ENCODE measurements around the gene ALMS1. TPM values are rescaled to one million over a fixed set of nuclear protein-coding genes. Genes with fewer than 3 reads are reported as not detected.
"Not testable (repeated sequence)": the region's sequence is repeated elsewhere in the genome, so short reads cannot be mapped to it uniquely, and the experiment has no call there.

ALMS1 gene
- total RNA-seq = 10 to 100 TPM; 15.4 to 15.8 TPM

DNA sequence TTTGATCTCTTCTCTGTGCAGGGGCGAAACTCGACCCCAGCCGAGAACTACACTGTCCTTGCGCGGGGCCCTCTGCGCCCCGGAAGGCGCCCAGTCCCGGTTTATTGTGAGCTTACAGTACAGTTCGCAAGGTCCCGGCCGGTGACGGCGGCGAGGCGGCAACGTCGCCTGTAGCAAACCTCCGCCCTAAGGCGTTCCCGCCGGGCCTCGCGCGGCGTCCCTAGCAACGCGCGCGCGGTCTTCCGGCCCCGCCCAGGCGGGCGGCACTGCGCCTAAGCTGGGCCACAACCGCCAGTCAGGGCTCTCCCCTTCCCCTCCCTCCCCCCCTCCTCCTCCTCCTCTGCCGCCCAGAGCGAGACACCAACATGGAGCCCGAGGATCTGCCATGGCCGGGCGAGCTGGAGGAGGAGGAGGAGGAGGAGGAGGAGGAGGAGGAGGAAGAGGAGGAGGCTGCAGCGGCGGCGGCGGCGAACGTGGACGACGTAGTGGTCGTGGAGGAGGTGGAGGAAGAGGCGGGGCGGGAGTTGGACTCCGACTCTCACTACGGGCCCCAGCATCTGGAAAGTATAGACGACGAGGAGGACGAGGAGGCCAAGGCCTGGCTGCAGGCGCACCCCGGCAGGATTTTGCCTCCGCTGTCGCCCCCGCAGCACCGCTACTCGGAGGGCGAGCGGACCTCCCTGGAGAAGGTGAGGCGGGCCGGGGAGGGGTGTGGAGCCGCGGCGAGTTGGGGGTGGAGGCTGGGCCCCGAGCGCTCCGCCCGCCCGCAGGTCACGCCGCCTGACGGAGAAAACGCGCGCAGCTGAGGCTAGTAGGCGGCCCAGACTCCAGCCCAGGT, at the start of gene ALMS1:
TSS of gene ALMS1 (plus strand) at position 333 of the 838 bp plus-strand sequence. CDS start at position 366, 33 bp downstream.
- H3K27me3 Mint-ChIP-seq (ENCODE audit: low read depth) = no peaks in the 10 kb centered on the region
- CTCF ChIA-PET = interaction anchor here (0.9 kb wide), 1 partner anchor 101 kb away, joined by 4 read pairs; no protein-coding TSS in a partner anchor
- intact Hi-C loops (cut with micrococcal nuclease) = loop anchor here (1.0 to 10.0 kb wide), 15 partner anchors 92 to 1573 kb away; partner anchors contain the start of genes DGUOK, EGR4, FBXO41 and HK2
- no peaks in the 10 kb centered on the region for H3K9me3 Mint-ChIP-seq
- peak within 1 kb of the TSS; percentile 92 for H3K4me3 Mint-ChIP-seq
- DNase-seq = peak; percentile 91
- H3K27ac Mint-ChIP-seq = peak within 1 kb of the TSS; percentile 86
- peaks cover 9% of the 10 kb centered on the region for H3K36me3 Mint-ChIP-seq (ENCODE audit: low read depth)
- H3K4me1 Mint-ChIP-seq (ENCODE audit: low read depth) = peaks cover 28% of the 10 kb centered on the region

DNA sequence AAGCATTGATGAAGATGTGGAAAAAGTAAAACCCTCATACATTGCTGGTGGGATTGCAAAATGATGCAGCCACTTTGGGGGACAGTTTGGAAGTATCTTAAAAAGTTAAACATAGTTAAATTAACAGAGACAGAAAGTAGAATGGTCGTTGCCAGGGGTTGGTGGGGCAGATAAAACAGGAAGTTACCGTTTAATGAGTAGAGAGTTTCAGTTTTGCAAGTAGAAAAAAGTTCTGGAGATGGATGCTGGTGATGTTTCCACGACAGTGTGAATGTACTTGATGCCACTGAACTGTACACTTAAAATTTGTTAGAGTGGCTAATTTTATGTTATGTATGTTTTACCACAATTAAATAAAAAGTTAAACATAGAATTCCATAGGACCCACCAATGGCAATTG, 47.8 kb upstream of the ALMS1 start:
- no peaks in the 10 kb centered on the region for H3K27me3 Mint-ChIP-seq (ENCODE audit: low read depth)
- peaks cover 9% of the 10 kb centered on the region for H3K9me3 Mint-ChIP-seq
- no peaks in the 10 kb centered on the region for H3K36me3 Mint-ChIP-seq (ENCODE audit: low read depth)
- intact Hi-C loops (cut with micrococcal nuclease) = no loop called here
- no peaks in the 10 kb centered on the region for H3K4me1 Mint-ChIP-seq (ENCODE audit: low read depth)
- no peak overlapping the region for H3K4me3 Mint-ChIP-seq
- CTCF ChIA-PET = no interaction called here
- DNase-seq = no peak
- H3K27ac Mint-ChIP-seq = no peak overlapping the region

DNA sequence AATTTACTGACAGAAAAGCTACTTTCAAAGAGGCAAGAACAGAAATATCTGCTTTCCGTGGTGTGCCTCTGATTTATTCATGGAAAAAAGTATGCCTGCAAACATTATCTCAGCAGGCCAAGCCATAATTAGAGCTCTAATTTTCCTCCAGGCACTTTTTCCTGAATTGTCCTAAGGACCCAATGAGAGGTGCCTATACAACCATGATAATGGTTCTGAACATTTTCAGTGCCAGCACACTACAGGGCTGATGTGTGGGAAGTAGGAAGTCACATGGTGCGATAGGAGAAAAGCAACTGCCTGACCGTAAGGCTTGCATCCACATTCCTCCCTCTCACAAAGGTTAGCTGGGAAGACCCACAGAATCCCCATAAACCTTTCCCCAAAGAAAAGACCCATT, 46.4 kb upstream of the ALMS1 start:
- Mint-ChIP-seq H3K27me3 (ENCODE audit: low read depth) (no peaks in the 10 kb centered on the region), H3K4me3 (no peak overlapping the region), H3K4me1 (ENCODE audit: low read depth) (no peaks in the 10 kb centered on the region), H3K36me3 (ENCODE audit: low read depth) (no peaks in the 10 kb centered on the region), H3K27ac (no peak overlapping the region), H3K9me3 (peaks cover 6% of the 10 kb centered on the region)
- CTCF ChIA-PET = interaction anchor here (0.6 kb wide), 1 partner anchor 736 kb away, joined by 3 read pairs; no protein-coding TSS in a partner anchor
- DNase-seq = no peak
- intact Hi-C loops (cut with micrococcal nuclease) = no loop called here

- no peak overlapping the region for H3K27ac Mint-ChIP-seq
- CTCF ChIA-PET = no interaction called here
Observed at GRCh38 chr2:73341039-73341438, 44.6 kb upstream of the ALMS1 start.

DNA sequence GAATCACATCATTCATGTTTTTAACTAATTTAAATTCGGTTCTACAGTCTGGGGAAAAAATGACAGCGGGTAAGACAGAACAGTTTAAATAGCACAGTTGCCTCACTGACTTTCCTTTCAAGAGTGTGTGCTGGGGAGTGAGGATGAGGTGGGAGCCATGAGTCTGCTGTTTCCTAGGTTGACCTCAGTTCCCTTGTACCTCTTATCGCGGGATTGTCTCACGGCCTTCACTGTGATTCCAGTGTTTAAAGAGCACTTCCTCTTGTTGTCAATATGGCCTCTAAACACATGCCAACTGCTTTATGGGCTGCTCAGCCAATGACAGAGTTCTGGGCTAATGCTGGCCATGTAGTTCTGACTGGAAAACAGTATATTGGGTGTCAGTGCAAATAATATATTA, 41.6 kb upstream of the ALMS1 start:
- Mint-ChIP-seq H3K27me3 (ENCODE audit: low read depth) (peaks cover 4% of the 10 kb centered on the region), H3K36me3 (ENCODE audit: low read depth) (no peaks in the 10 kb centered on the region), H3K4me1 (ENCODE audit: low read depth) (no peaks in the 10 kb centered on the region), H3K9me3 (no peaks in the 10 kb centered on the region), H3K27ac (no peak overlapping the region), H3K4me3 (no peak overlapping the region)
- intact Hi-C loops (cut with micrococcal nuclease) = no loop called here
- DNase-seq = no peak
- CTCF ChIA-PET = interaction anchor here (0.9 kb wide), 1 partner anchor 55 kb away, joined by 3 read pairs; no protein-coding TSS in a partner anchor

More at GRCh38 chr2:73341039-73341438, 44.6 kb upstream of the ALMS1 start:
- no peak for DNase-seq
- Mint-ChIP-seq H3K4me3 (no peak overlapping the region), H3K4me1 (ENCODE audit: low read depth) (no peaks in the 10 kb centered on the region), H3K27me3 (ENCODE audit: low read depth) (no peaks in the 10 kb centered on the region), H3K36me3 (ENCODE audit: low read depth) (no peaks in the 10 kb centered on the region), H3K9me3 (no peaks in the 10 kb centered on the region)
- intact Hi-C loops (cut with micrococcal nuclease) = no loop called here

- H3K9me3 Mint-ChIP-seq; H3K27ac Mint-ChIP-seq; H3K27me3 Mint-ChIP-seq (ENCODE audit: low read depth); H3K36me3 Mint-ChIP-seq (ENCODE audit: low read depth); H3K4me1 Mint-ChIP-seq (ENCODE audit: low read depth); intact Hi-C loops (cut with micrococcal nuclease); DNase-seq; H3K4me3 Mint-ChIP-seq: not testable (repeated sequence)
- CTCF ChIA-PET = interaction anchor here (0.9 kb wide), 1 partner anchor 25 kb away, joined by 6 read pairs; no protein-coding TSS in a partner anchor
Observed at GRCh38 chr2:73344747-73345146, 40.9 kb upstream of the ALMS1 start.

DNA sequence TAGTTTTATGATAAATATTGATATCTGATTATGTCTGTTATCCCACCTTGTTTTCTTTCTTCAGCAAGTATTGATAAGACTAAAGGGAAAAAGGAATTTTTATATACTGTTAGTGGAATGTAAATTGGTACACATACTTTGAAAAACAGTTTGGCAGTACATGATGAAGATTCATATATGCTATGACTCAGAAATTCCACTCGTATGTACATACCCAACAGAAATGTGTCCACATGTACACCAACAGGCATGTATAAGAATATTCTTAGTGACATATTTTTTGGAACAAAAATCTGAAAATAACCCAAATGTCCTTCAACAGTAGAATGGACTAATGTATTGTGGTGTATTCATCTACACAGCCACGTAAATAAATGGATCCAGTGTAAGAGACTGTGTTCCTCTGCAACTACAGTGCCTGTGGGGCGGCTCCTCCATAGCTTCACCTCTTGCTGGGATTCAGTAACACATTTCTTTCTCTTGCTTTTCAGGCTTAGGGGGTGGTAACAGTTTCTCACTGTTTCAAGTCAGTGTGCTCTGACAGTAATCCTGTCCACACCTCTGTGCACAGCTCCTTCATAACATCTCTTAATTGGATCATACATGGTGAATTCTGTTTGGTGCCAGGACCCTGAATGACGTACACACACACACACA, 35.5 kb upstream of the ALMS1 start:
- Mint-ChIP-seq H3K4me3 (no peak overlapping the region), H3K4me1 (ENCODE audit: low read depth) (no peaks in the 10 kb centered on the region), H3K27me3 (ENCODE audit: low read depth) (peaks cover 8% of the 10 kb centered on the region), H3K9me3 (no peaks in the 10 kb centered on the region), H3K27ac (no peak overlapping the region), H3K36me3 (ENCODE audit: low read depth) (no peaks in the 10 kb centered on the region)
- CTCF ChIA-PET = no interaction called here
- intact Hi-C loops (cut with micrococcal nuclease) = no loop called here
- no peak for DNase-seq

GRCh38 chr2:73356097-73356496, 29.5 kb upstream of the ALMS1 start:
- H3K4me1 Mint-ChIP-seq (ENCODE audit: low read depth) = no peaks in the 10 kb centered on the region
- no peak for DNase-seq
- H3K36me3 Mint-ChIP-seq (ENCODE audit: low read depth) = no peaks in the 10 kb centered on the region
- CTCF ChIA-PET = no interaction called here
- H3K9me3 Mint-ChIP-seq = no peaks in the 10 kb centered on the region
- H3K27me3 Mint-ChIP-seq (ENCODE audit: low read depth) = no peaks in the 10 kb centered on the region
- H3K4me3 Mint-ChIP-seq = no peak overlapping the region
- intact Hi-C loops (cut with micrococcal nuclease) = no loop called here
- no peak overlapping the region for H3K27ac Mint-ChIP-seq

DNA sequence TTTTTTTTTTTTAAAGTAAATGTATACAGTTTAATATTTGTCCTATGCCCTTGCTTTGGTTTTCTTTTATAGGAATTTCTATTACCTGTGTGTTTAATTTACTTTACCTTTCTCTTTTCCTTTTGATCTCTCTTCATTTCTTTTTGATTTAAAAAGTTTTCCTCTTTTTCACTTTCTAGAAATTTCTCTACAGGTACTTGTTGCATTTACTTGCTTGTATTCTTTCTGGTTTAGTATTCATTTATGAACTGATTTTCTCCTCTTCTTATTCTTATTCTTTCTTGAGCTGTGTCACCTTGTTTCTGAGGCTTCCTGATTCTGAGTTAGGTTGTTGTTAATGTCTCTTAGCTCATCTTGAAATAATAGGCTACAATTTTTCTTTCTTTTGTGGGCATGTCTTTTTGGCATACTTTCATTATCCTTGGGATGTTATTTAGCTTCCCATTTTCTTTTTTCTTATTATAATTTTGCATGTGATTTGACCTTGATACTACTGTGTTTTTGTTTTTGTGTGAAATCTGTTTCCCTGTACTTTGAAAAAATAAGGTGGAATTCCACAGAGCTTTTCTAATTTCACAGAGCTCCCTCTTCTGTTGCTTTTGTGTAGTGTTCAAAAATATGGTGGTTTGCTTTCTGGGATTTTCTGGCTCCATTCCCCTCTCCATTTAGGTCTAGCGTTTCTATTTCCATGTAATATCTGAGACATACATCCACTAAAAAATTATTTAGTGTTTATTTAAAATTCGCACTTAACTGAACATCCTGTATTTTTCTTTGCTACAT, 25.5 kb upstream of the ALMS1 start:
- no peaks in the 10 kb centered on the region for H3K9me3 Mint-ChIP-seq
- CTCF ChIA-PET = interaction anchor here (0.7 to 0.8 kb wide), 2 partner anchors 24 to 97 kb away, joined by 3 to 4 read pairs; no protein-coding TSS in a partner anchor
- intact Hi-C loops (cut with micrococcal nuclease) = no loop called here
- no peak overlapping the region for H3K4me3 Mint-ChIP-seq
- no peaks in the 10 kb centered on the region for H3K27me3 Mint-ChIP-seq (ENCODE audit: low read depth)
- no peak overlapping the region for H3K27ac Mint-ChIP-seq
- no peaks in the 10 kb centered on the region for H3K36me3 Mint-ChIP-seq (ENCODE audit: low read depth)
- no peaks in the 10 kb centered on the region for H3K4me1 Mint-ChIP-seq (ENCODE audit: low read depth)
- no peak for DNase-seq

DNA sequence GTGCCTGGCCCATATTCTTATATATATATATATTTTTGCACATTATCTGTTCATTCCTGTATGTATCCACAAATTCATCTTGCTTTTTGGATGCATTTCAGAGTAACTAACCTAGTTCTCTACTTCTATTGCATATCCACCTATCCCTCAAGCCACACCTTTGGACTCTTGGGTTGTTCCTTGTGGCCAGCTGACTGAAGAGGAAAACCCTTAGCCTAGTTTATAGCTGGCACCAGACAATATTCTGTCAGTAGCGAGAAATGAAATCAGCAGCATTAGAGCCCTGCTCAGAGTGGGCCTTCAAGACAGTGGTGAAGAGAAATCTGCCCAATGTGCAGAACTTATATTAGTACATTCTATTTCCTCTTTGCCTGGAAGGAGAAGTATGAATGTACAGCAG, 19.6 kb upstream of the ALMS1 start:
- Mint-ChIP-seq H3K36me3 (ENCODE audit: low read depth) (no peaks in the 10 kb centered on the region), H3K4me1 (ENCODE audit: low read depth) (no peaks in the 10 kb centered on the region), H3K4me3 (no peak overlapping the region), H3K27ac (no peak overlapping the region), H3K9me3 (peaks cover 2% of the 10 kb centered on the region), H3K27me3 (ENCODE audit: low read depth) (no peaks in the 10 kb centered on the region)
- CTCF ChIA-PET = no interaction called here
- intact Hi-C loops (cut with micrococcal nuclease) = no loop called here
- no peak for DNase-seq

DNA sequence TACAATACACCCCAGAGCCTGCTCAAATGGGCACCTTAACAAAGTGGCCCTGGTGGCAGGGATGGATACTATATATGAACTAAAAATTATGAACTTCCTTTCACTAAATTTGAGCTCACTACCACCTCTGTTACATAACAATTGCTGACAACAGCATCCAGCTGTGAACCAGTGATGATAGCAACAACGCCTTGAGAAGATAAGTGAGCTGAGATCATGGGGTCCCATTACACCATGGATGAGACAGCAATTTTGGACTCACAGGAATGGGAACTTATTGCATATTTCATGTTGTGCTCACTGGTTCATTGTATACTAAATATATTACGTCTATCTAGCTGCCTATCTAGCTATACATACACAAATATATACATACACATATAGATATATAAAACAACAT, 16.9 kb upstream of the ALMS1 start:
- CTCF ChIA-PET = no interaction called here

GRCh38 chr2:73370348-73370747, 15.3 kb upstream of the ALMS1 start:
- no peaks in the 10 kb centered on the region for H3K36me3 Mint-ChIP-seq (ENCODE audit: low read depth)
- CTCF ChIA-PET = no interaction called here
- H3K27ac Mint-ChIP-seq = no peak overlapping the region
- no peaks in the 10 kb centered on the region for H3K4me1 Mint-ChIP-seq (ENCODE audit: low read depth)
- H3K27me3 Mint-ChIP-seq (ENCODE audit: low read depth) = peaks cover 14% of the 10 kb centered on the region
- no peak overlapping the region for H3K4me3 Mint-ChIP-seq
- intact Hi-C loops (cut with micrococcal nuclease) = no loop called here
- DNase-seq = no peak
- H3K9me3 Mint-ChIP-seq = peaks cover 2% of the 10 kb centered on the region

More for the DNA sequence above, 16.9 kb upstream of the ALMS1 start:
- no peak for DNase-seq
- Mint-ChIP-seq H3K4me3 (no peak overlapping the region), H3K27ac (no peak overlapping the region), H3K4me1 (ENCODE audit: low read depth) (no peaks in the 10 kb centered on the region), H3K27me3 (ENCODE audit: low read depth) (peaks cover 4% of the 10 kb centered on the region), H3K36me3 (ENCODE audit: low read depth) (no peaks in the 10 kb centered on the region), H3K9me3 (peaks cover 2% of the 10 kb centered on the region)
- intact Hi-C loops (cut with micrococcal nuclease) = no loop called here
